Neutrophil (primary cell): ENCODE measurements around the gene GHITM.
"Not testable (repeated sequence)": the region's sequence is repeated elsewhere in the genome, so short reads cannot be mapped to it uniquely, and the experiment has no call there.

Experiments
- H3K27ac ChIP-seq: fragments of 200-600 bp; sonication (generic); 2 replicates; pipeline ENCODE4 v1.5.1; 2016; ENCODE audit warnings: mild to moderate bottlenecking, moderate library complexity
- H3K27me3 ChIP-seq: fragments of 200-600 bp; sonication (generic); 2 replicates; pipeline ENCODE4 v1.6.0; 2016; ENCODE audit warnings: mild to moderate bottlenecking
- H3K36me3 ChIP-seq: fragments of 200-600 bp; sonication (generic); 2 replicates; pipeline ENCODE4 v1.5.1; 2017
- H3K4me1 ChIP-seq, 2 experiments: fragments of 200-600 bp in 1 of 2; sonication (generic) in 1 of 2; 1 replicate in 1 of 2; 2 replicates in 1 of 2; pipeline versions ENCODE4 v1.5.1 to v1.6.1; 2013 to 2016; ENCODE audit warnings: low read depth in 1 of 2, low read length in 1 of 2, mild to moderate bottlenecking in 1 of 2, moderate library complexity in 1 of 2; ENCODE audit not compliant: control insufficient read depth in 1 of 2, insufficient read depth in 1 of 2
- H3K4me3 ChIP-seq, 2 experiments: fragments of 200-600 bp in 1 of 2; sonication (generic) in 1 of 2; 1 replicate in 1 of 2; 2 replicates in 1 of 2; pipeline ENCODE4 v1.5.1; 2013 to 2016; ENCODE audit warnings: low read depth in 1 of 2, low read length in 1 of 2, mild to moderate bottlenecking in 1 of 2, moderate library complexity in 1 of 2
- H3K9me3 ChIP-seq: fragments of 200-600 bp; sonication (generic); 2 replicates; pipeline ENCODE4 v1.5.1; 2016
- CTCF ChIP-seq: fragments of 200-600 bp; sonication (generic); IDR thresholded peaks from 2 replicates; pipeline ENCODE4 v1.5.1; 2016; ENCODE audit warnings: antibody characterized with exemption

GHITM gene

GRCh38 chr10:84140036-84140379 lies 699 bp downstream of the GHITM start:
- TF ChIP-seq CTCF: no peak

DNA sequence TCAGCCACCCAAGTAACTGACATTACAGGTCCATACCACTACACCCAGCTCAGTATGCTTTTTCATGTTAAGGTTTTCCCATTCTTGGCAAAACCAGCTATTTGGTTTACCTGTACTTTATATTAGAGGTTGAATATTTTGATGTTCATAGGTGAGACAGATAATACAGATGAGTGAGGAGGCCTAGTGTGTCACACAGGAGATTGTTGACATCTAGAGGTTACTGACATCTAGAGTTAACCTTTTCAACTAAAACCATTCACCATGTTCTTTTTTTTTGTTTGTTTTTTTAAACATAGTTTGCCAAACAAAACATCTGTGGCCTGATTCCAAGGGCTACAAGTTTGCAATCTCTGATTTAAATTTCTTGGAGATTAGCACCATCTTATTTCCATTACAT lies 8.0 kb downstream of the GHITM start:
- Histone ChIP-seq H3K4me1 (no peaks in the 10 kb centered on the region), H3K27me3 (no peaks in the 10 kb centered on the region), H3K36me3 (peaks cover 90% of the 10 kb centered on the region), H3K4me3 (no peak overlapping the region), H3K27ac (no peak overlapping the region), H3K9me3 (no peaks in the 10 kb centered on the region)
- TF ChIP-seq CTCF: no peak

More at GRCh38 chr10:84140036-84140379, 699 bp downstream of the GHITM start:
- Histone ChIP-seq H3K27ac (peak overlapping the region; percentile 97), H3K9me3 (no peaks in the 10 kb centered on the region), H3K27me3 (peaks cover 25% of the 10 kb centered on the region), H3K4me3 (peak overlapping the region; percentile 83 to 86), H3K36me3 (peaks cover 35% of the 10 kb centered on the region), H3K4me1 (peaks cover 24 to 25% of the 10 kb centered on the region in 2 experiments)

DNA sequence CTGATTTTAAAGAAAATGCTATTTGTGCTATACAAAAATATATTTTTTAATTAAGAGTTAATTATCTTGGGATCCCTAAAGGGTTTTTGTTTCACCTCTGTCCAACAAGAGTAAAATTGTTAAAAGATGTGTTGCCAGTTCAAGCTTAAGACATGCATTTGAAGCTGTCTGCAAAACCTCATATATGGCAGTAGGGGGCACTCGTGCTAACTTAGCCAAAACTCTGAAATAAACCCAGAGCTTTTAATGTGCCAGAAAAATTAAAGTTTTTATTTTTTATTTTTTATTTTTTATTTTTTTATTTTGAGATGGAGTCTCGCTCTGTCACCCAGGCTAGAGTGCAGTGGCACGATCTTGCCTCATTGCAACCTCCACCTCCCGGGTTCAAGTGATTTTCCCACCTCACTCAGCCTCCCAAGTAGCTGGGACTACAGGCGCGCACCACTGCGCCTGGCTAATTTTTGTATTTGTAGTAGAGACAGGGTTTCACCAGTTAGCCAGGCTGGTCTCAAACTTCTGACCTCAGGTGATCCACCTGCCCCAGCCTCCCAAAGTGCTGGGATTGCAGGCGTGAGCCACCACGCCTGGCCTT lies 8.8 kb downstream of the GHITM start:
- not testable (repeated sequence) for H3K4me1 ChIP-seq, H3K27ac ChIP-seq, H3K4me3 ChIP-seq, H3K9me3 ChIP-seq, H3K27me3 ChIP-seq
- peaks cover 90% of the 10 kb centered on the region for H3K36me3 ChIP-seq
- peak; percentile 75 for TF ChIP-seq CTCF

- H3K9me3 ChIP-seq: no peaks in the 10 kb centered on the region
- H3K4me3 ChIP-seq: no peak overlapping the region
- no peak for TF ChIP-seq CTCF
- H3K4me1 ChIP-seq: peaks cover 1 to 2% of the 10 kb centered on the region in 2 experiments
- no peak overlapping the region for H3K27ac ChIP-seq
- peaks cover 86% of the 10 kb centered on the region for H3K36me3 ChIP-seq
- H3K27me3 ChIP-seq: no peaks in the 10 kb centered on the region
Measured at GRCh38 chr10:84149854-84150253, 10.5 kb downstream of the GHITM start.

- peaks cover 28 to 31% of the 10 kb centered on the region in 2 experiments for H3K4me1 ChIP-seq
- no peak for TF ChIP-seq CTCF
- H3K27me3 ChIP-seq: no peaks in the 10 kb centered on the region
- peaks cover 57% of the 10 kb centered on the region for H3K36me3 ChIP-seq
- H3K9me3 ChIP-seq: no peaks in the 10 kb centered on the region
- no peak overlapping the region for H3K4me3 ChIP-seq
- H3K27ac ChIP-seq: peak overlapping the region; percentile 9
Measured at GRCh38 chr10:84152769-84153168, 13.5 kb downstream of the GHITM start.
